ENCODE results near the gene IGF2BP3. TPM values are rescaled to one million over a fixed set of nuclear protein-coding genes. Genes with fewer than 3 reads are reported as not detected.

The IGF2BP3 gene
- total RNA-seq, 1 experiment from 2014 or later: 75.6 TPM

DNA sequence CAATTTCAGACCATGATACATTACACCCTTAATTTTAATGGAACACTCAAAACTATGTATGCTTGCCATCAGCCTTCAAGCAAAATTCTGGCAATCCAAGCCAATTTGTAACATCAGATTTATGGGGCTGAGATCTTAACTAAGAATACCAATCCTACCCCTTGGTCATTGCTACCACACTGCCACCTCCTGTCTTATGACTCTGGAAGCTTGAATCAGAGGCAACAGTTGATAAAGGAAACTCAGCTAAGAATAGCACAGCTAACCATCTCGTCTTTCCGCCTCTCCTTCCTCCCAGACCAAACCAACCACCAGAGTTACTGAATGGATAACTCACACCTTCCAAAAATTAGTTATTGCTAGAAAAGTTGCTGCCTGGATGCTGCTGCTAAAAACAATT lies 7.4 kb downstream of the IGF2BP3 start:
- Histone ChIP-seq H3K4me3 (ENCODE audit: insufficient read depth, low read depth, low read length) (no peak overlapping the region), H3K27me3 (ENCODE audit: control insufficient read depth, insufficient read depth, low read length) (no peaks in the 10 kb centered on the region), H3K36me3 (replicated peaks; ENCODE audit: control insufficient read depth, insufficient read depth, low read length) (no peaks in the 10 kb centered on the region)
- no peak for DNase-seq

GRCh38 chr7:23458044-23458443 lies 12.2 kb downstream of the IGF2BP3 start:
- DNase-seq: no peak
- Histone ChIP-seq H3K36me3 (replicated peaks; ENCODE audit: control insufficient read depth, insufficient read depth, low read length) (peaks cover 2% of the 10 kb centered on the region), H3K27me3 (ENCODE audit: control insufficient read depth, insufficient read depth, low read length) (no peaks in the 10 kb centered on the region), H3K4me3 (ENCODE audit: insufficient read depth, low read depth, low read length) (no peak overlapping the region)

DNA sequence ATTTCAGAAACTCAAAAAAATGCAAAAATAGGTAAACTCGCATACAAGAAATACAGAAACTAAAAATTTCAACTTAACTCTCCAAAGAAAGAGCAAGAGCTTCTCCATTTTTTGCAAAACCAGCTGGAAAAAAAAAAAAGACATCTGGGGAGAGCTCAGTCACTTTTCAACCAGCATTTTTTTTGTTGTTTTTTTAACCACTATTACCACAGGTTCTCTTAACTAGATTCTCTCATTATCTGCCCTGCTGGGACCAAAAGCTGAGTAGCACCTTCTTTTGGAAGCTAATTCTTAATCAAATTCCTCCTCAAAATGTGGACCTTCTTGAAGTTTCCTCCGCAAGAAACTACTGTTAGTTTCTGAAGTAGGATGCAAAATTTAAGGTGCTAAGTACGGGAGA lies 14.2 kb downstream of the IGF2BP3 start:
- peaks cover 2% of the 10 kb centered on the region for H3K36me3 ChIP-seq (replicated peaks; ENCODE audit: control insufficient read depth, insufficient read depth, low read length)
- no peaks in the 10 kb centered on the region for H3K27me3 ChIP-seq (ENCODE audit: control insufficient read depth, insufficient read depth, low read length)
- no peak for DNase-seq
- H3K4me3 ChIP-seq (ENCODE audit: insufficient read depth, low read depth, low read length): no peak overlapping the region

DNA sequence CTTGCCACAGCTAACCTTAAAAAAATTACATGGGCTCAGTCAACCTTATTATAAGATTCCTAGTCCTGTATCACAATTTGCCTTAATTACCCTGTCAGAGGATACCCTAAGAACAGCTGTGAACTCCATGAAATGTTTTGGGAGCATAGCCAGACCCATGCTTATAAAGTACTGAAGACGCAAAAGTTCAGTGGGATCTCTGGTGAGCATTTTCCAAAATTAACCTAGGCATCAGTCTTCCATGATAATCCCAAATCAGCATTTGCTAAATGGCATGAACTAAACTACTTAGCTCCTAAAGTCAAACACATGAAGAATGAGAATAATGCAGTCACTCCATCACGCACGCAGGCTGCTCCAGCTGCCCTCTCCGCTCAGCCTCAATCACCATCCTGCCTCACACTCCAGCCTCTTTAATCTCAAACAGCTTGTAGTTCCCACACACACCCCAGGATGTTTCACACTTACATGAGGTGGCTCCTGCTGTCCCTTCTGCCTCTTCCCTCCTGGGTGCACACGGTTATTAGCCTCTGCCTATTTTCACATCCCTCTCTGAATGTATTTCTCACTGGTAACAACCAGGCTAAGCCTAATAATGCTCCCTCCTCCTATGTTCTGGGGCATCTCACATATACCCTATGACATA lies 15.3 kb downstream of the IGF2BP3 start:
- no peak overlapping the region for H3K4me3 ChIP-seq (ENCODE audit: insufficient read depth, low read depth, low read length)
- peaks cover 2% of the 10 kb centered on the region for H3K36me3 ChIP-seq (replicated peaks; ENCODE audit: control insufficient read depth, insufficient read depth, low read length)
- DNase-seq: no peak
- no peaks in the 10 kb centered on the region for H3K27me3 ChIP-seq (ENCODE audit: control insufficient read depth, insufficient read depth, low read length)

- H3K27me3 ChIP-seq (ENCODE audit: control insufficient read depth, insufficient read depth, low read length): no peaks in the 10 kb centered on the region
- H3K36me3 ChIP-seq (replicated peaks; ENCODE audit: control insufficient read depth, insufficient read depth, low read length): peaks cover 2% of the 10 kb centered on the region
- H3K4me3 ChIP-seq (ENCODE audit: insufficient read depth, low read depth, low read length): no peak overlapping the region
- no peak for DNase-seq
These were observed 19.8 kb downstream of the IGF2BP3 start for GRCh38 chr7:23450518-23450917.

DNA sequence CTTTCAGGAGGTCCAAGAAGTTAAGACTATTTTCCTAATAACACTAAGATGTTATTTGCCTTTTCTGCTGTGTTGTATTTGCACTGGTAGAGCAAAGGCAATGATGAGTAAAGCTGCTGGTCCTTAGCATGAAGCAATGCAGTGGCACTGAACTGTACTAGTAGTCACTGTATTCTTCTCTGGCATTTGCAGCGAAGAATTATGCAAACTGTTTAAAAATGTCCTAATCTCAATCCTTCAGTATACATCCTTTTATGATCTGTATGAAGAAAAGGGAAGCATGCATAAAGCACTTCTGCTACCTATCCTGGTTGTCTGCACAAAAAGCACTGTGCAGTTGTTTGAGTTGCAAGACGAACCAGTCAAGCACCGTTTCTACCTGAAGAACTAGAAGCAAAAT lies 20.4 kb downstream of the IGF2BP3 start:
- H3K27me3 ChIP-seq (ENCODE audit: control insufficient read depth, insufficient read depth, low read length): no peaks in the 10 kb centered on the region
- no peak for DNase-seq
- no peaks in the 10 kb centered on the region; the same call in 1 of the 2 replicates for H3K36me3 ChIP-seq (replicated peaks; ENCODE audit: control insufficient read depth, insufficient read depth, low read length)
- no peak overlapping the region for H3K4me3 ChIP-seq (ENCODE audit: insufficient read depth, low read depth, low read length)

DNA sequence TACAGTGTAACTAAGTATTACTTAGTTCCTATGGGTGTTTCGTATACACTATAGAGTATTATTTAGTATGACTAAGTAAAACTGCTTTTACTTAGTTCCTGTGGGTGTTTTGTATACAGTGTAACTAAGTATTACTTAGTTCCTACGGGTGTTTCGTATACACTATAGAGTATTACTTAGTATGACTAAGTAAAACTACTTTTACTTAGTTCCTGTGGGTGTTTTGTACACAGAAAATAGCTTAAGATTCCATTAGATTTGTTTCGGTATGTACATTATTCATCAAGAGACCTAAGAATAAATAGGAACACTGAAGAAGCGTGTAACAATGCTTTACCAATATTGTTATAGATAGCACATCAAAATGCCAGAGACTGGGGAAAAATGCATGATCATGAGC lies 25.0 kb downstream of the IGF2BP3 start:
- Histone ChIP-seq H3K27me3 (ENCODE audit: control insufficient read depth, insufficient read depth, low read length) (no peaks in the 10 kb centered on the region), H3K36me3 (replicated peaks; ENCODE audit: control insufficient read depth, insufficient read depth, low read length) (no peaks in the 10 kb centered on the region), H3K4me3 (ENCODE audit: insufficient read depth, low read depth, low read length) (no peak overlapping the region)
- no peak for DNase-seq

GRCh38 chr7:23443974-23444373 lies 26.3 kb downstream of the IGF2BP3 start:
- no peaks in the 10 kb centered on the region for H3K36me3 ChIP-seq (replicated peaks; ENCODE audit: control insufficient read depth, insufficient read depth, low read length)
- no peak for DNase-seq
- H3K4me3 ChIP-seq (ENCODE audit: insufficient read depth, low read depth, low read length): no peak overlapping the region
- H3K27me3 ChIP-seq (ENCODE audit: control insufficient read depth, insufficient read depth, low read length): no peaks in the 10 kb centered on the region

- Histone ChIP-seq H3K27me3 (ENCODE audit: control insufficient read depth, insufficient read depth, low read length) (no peaks in the 10 kb centered on the region), H3K4me3 (ENCODE audit: insufficient read depth, low read depth, low read length) (no peak overlapping the region), H3K36me3 (replicated peaks; ENCODE audit: control insufficient read depth, insufficient read depth, low read length) (no peaks in the 10 kb centered on the region)
- DNase-seq: no peak
These were observed 32.1 kb downstream of the IGF2BP3 start for GRCh38 chr7:23438171-23438570.

GRCh38 chr7:23434147-23434917 lies 36.0 kb downstream of the IGF2BP3 start:
- no peak for DNase-seq
- H3K27me3 ChIP-seq (ENCODE audit: control insufficient read depth, insufficient read depth, low read length): no peaks in the 10 kb centered on the region
- H3K36me3 ChIP-seq (replicated peaks; ENCODE audit: control insufficient read depth, insufficient read depth, low read length): no peaks in the 10 kb centered on the region; the same call in 1 of the 2 replicates
- H3K4me3 ChIP-seq (ENCODE audit: insufficient read depth, low read depth, low read length): no peak overlapping the region

GRCh38 chr7:23431702-23432199 lies 38.5 kb downstream of the IGF2BP3 start:
- DNase-seq: no peak
- no peaks in the 10 kb centered on the region for H3K27me3 ChIP-seq (ENCODE audit: control insufficient read depth, insufficient read depth, low read length)
- H3K36me3 ChIP-seq (replicated peaks; ENCODE audit: control insufficient read depth, insufficient read depth, low read length): no peaks in the 10 kb centered on the region; the same call in 1 of the 2 replicates
- H3K4me3 ChIP-seq (ENCODE audit: insufficient read depth, low read depth, low read length): no peak overlapping the region

DNA sequence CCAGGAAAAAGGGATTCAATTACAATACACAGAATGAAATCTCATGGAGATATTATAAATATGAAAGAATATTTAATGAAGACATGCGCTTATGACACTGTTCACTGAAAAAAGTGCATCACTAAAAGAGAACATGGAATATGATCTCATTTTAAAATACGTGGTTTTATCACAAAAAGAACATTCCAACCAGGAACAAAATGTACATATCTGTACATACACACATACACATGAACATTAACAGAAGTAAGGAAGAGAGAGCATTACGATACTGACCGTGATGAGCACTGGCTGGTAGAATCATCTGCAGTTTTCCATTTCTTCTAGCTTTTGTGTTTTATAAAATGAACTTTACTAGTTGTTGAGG lies 39.4 kb downstream of the IGF2BP3 start:
- no peak overlapping the region for H3K4me3 ChIP-seq (ENCODE audit: insufficient read depth, low read depth, low read length)
- no peaks in the 10 kb centered on the region; the same call in 1 of the 2 replicates for H3K36me3 ChIP-seq (replicated peaks; ENCODE audit: control insufficient read depth, insufficient read depth, low read length)
- H3K27me3 ChIP-seq (ENCODE audit: control insufficient read depth, insufficient read depth, low read length): no peaks in the 10 kb centered on the region
- no peak for DNase-seq

- no peak overlapping the region for H3K4me3 ChIP-seq (ENCODE audit: insufficient read depth, low read depth, low read length)
- no peaks in the 10 kb centered on the region; the same call in 1 of the 2 replicates for H3K36me3 ChIP-seq (replicated peaks; ENCODE audit: control insufficient read depth, insufficient read depth, low read length)
- DNase-seq: no peak
- H3K27me3 ChIP-seq (ENCODE audit: control insufficient read depth, insufficient read depth, low read length): no peaks in the 10 kb centered on the region
These were observed 43.4 kb downstream of the IGF2BP3 start for GRCh38 chr7:23426876-23427275.

- Histone ChIP-seq H3K4me3 (ENCODE audit: insufficient read depth, low read depth, low read length) (no peak overlapping the region), H3K36me3 (replicated peaks; ENCODE audit: control insufficient read depth, insufficient read depth, low read length) (no peaks in the 10 kb centered on the region), H3K27me3 (ENCODE audit: control insufficient read depth, insufficient read depth, low read length) (no peaks in the 10 kb centered on the region)
- no peak for DNase-seq
These were observed 47.4 kb downstream of the IGF2BP3 start for GRCh38 chr7:23422909-23423308.

- Histone ChIP-seq H3K36me3 (replicated peaks; ENCODE audit: control insufficient read depth, insufficient read depth, low read length) (no peaks in the 10 kb centered on the region), H3K4me3 (ENCODE audit: insufficient read depth, low read depth, low read length) (no peak overlapping the region), H3K27me3 (ENCODE audit: control insufficient read depth, insufficient read depth, low read length) (no peaks in the 10 kb centered on the region)
- DNase-seq: no peak
These were observed 47.9 kb downstream of the IGF2BP3 start for GRCh38 chr7:23422384-23422783.
